HL-60/S4 treated with retinoic acid at 250 ng/mL for 4 days and 3 days (cell line): ENCODE data around the gene C6orf47.
"Not testable (repeated sequence)": the region's sequence is repeated elsewhere in the genome, so short reads cannot be mapped to it uniquely, and the experiment has no call there.

Experiments
- in situ Hi-C: fragments of 300-500 bp; cut with MboI; formaldehyde crosslinking; loops from 2 replicates; pipeline ENCODE4 v1.7.0; 2022; ENCODE audit warnings: low sequenced_read_pairs

Gene C6orf47, protein sequence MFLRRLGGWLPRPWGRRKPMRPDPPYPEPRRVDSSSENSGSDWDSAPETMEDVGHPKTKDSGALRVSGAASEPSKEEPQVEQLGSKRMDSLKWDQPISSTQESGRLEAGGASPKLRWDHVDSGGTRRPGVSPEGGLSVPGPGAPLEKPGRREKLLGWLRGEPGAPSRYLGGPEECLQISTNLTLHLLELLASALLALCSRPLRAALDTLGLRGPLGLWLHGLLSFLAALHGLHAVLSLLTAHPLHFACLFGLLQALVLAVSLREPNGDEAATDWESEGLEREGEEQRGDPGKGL

DNA sequence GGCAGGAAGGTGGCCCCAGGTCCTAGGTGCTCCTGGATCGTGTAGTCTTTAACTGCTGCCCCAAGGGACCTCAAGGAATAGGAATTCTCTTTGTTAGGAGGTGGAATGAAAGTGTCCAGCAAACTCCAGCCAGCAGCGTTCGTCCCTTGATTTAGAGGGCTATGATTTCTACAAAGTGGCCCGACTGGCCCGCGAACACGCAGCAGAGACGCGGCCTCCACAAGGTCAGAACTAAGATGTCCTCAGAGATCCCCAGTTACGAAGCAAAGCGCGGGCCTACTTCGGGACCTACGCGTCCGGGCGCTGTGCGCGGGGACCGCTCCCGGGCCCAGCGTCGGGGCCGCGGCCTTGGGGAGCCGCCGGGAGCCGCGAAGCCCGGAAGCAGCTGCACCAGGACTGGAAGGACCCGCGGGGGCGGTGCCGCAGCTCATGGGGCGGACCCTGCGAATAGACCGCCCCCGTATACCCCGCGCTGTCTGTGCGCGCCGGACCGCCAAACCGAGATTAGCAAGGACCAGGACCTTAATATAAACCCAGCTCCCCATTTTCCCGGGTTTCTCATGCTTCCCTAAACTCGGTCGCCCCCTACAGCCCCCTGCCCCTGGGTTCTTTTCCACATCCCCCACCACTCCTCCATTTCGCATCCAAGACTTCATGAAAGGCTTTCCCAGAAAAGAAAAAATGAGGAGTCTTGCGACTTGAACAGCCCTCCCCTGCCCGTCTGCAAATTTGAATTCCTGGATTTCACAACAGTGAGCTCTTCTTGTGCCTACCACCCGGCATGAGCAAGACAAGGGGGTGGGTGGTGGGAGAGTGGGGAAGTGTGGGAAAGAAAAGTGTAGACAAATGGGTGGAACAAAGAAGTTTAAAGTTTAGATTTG is at the start of gene C6orf47:
C6orf47 (minus strand) TSS at position 398 of the 881 bp plus-strand sequence. CDS start 831 bp downstream, outside the sequence.
- in situ Hi-C loops: no loop called here

DNA sequence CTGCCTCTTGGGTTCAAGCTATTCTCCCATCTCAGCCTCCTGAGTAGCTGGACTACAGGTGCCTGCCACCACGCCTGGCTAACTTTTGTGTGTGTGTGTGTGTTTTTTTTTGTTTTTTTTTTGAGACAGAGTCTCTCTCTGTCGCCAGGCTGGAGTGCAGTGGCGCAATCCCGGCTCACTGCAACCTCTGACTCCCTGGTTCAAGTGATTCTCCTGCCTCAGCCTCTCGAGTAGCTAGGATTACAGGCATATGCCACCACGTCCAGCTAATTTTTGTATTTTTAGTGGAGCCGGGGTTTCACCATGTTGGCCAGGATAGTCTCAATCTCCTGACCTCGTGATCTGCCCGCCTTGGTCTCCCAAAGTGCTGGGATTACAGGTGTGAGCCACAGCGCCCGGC is 48.6 kb upstream of the C6orf47 start:
- in situ Hi-C loops: not testable (repeated sequence)

DNA sequence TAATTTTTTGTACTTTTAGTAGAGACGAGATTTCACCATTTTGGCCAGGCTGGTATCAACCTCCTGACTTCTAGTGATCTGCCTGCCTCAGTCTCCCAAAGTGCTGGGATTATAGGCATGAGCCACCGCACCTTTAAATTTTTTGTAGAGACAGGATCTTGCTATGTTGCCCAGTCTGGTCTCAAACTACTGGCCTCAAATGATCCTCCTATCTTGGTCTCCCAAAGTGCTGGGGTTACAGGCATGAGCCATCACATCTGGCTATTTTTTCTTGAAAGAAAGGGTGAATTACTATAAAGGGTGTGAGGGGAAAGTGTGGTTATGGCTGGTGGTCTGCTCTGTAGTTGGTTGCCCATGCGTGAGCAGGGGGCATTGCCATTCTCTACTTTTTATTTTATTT is 47.6 kb upstream of the C6orf47 start:
- in situ Hi-C loops: no loop called here

DNA sequence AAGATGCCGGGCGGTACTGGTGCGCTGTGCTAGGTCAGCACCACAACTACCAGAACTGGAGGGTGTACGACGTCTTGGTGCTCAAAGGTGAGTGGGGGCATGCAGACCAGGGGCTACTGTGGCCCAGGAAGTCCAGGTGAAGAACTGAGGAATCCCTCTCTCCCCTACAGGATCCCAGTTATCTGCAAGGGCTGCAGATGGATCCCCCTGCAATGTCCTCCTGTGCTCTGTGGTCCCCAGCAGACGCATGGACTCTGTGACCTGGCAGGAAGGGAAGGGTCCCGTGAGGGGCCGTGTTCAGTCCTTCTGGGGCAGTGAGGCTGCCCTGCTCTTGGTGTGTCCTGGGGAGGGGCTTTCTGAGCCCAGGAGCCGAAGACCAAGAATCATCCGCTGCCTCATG is 47.1 kb upstream of the C6orf47 start:
- in situ Hi-C loops: no loop called here

DNA sequence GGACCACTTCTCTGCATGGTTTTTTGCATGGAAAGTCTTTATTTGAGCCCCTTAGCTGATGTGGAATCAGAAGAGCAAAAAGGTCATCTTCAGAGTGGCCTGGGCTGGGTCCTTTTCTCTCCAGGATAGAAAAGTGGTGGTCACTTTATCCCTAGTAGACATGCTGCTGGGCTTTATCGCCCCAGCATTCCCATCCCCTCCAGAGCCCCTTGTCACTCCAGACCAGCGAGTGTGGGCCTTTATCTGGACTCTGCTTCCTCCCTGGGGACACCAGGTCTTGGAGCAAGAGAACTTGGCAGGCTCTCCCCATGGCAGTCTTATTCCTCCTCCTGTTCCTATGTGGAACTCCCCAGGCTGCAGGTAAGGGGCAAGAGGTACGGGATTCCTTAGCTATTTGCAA is 46.0 kb upstream of the C6orf47 start, which contains the start of gene LY6G6F:
LY6G6F (plus strand) TSS at position 268 of the 400 bp plus-strand sequence; CDS start at position 309, 41 bp downstream.
- in situ Hi-C loops: no loop called here

DNA sequence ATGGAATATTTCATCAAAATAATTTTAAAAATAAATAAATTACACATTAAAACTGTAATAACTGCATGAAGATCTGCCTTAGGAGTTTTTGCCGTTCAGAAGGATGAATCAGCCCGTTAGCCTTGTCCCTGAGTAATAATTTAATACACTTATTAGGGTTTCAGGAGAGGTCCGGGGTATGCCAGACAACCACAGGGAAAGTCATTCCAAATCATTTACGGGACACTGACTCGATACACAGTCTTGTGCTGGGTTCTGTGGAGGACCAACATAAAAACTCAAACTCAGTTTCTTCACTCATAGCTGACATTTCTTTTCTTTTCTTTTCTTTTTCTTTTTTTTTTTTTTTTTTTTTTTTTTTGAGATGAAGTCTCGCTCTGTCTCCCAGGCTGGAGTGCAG is 45.4 kb upstream of the C6orf47 start:
- in situ Hi-C loops: no loop called here

DNA sequence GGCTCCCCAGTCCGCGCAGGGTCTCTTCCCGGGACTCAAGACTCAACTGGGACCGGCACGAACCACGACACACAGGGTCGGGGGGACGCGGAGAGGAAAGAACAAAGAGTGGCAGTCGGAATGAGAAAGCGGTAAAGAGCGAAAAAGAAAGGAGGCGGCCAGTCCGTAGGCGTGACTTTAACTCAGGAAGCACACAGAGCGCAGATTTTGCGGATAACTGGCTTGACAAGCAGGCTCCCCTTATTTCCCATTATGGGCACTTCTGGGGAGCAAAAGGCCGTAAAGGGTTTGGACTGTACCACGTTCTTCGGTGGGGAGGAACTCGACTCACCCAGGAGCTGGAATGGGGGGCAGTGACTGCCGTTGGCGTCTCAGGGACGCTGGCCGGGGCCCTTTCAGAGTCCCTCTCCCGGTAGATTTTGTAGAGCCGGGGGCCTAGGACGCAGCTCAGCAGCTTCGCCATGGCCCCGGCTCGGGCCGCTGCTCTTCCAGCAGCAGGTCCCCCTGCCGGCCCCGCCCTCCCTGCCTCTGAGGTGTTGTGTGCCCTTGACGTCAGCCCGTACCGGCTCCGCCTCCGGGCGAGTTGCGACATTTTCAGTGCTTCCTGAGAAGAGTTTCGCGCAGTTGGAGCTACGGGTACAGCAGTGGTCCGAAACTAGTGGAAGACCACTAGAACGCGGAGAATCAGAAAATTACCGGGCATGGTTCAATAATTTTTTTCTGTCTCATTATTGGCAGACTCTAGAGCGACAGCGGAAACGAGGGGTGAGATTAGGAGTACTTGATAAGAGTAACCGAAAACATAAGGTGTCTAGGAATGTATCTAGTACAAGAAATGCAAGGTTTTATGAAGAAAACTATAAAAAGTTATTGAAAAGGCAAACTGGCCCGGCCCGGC is 42.5 kb upstream of the C6orf47 start, which contains the start of gene ABHD16A:
ABHD16A (minus strand) TSS at position 506 of the 898 bp plus-strand sequence; CDS start at position 463, 43 bp downstream.
- in situ Hi-C loops: no loop called here

DNA sequence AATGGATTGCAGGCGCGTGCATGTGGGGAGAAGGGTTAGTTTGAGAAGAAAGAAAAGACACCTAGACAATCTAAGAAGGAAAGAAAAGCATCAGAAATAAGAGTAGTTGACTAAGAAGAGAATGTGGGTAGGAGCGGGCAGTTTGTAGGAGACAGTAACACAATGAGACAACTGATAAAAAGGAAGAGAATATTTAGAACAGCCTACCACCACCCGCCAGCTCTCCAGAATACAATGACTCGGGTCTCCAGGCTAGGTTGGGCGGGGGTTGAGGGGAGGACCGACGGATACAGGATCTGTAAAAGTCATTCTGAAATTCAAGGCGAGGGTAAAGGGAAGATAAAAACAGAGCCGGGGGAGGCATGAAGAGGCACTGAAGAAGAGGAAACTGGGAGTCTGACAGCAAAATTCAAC is 41.8 kb upstream of the C6orf47 start:
- in situ Hi-C loops: no loop called here

DNA sequence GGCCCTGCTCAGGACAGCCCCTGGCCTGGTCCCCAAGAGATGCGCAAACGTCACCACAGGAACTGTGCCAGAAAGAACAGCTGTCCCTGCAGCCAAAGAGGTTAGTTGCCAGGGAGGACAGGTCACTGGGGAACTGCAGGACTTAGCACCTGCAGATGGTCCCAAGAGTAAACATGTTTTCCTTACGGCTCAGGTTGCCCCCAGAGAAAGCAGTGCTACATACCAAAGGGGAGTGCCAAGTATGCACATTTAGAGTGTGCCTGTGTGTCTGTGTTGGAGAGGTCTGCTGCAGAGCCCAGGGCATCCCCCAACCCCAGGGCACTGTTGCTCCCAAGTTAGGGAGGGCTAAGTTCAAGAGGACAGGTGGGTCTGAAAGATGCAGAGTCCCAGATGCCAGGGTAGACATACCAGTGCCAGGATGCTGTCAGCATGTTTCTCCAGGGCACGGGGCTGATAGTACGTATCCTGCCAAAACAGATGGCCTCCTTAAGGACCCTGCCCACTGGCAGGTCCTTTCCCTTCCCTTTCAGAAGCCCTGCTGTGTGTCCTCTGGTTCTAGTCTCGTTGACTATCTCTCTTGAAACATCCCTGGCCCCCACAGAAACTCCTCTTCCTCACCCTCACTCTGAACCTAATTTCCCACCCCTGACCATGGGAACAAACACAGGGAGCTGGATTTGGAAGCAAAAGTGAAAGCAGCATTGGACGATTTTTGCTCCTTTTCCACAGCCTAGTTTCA is 41.3 kb upstream of the C6orf47 start:
- in situ Hi-C loops: no loop called here

DNA sequence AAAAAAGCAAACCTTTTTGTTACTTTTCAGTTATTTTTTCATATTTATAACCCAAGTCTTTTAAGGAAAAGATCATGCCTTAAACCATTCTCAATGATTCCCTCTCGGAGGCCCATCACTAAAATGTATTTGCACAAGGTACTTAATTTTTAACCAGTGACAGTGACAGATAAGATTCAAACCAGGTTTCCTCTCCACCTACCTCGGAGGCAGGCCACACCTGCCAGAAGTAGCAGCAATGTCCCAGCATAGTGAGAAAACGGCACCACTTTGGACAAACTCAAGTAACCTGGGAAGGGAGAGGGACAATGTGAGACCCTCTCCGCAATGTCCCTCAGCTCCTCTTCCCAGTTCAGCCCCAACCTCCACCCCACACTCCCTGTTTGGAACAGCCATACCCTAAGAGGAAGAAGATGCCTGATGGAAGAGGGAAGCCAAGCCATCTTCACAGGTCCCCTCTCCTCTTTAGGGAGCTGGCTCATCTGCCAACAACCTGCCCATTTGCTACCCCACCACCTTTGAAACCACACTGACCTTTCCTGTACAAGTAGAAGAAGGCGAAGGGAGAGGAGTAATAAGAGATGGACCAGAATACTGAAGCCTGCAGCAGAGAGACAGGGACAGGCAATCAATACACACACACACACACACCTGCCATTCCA is 40.3 kb upstream of the C6orf47 start:
- in situ Hi-C loops: no loop called here

DNA sequence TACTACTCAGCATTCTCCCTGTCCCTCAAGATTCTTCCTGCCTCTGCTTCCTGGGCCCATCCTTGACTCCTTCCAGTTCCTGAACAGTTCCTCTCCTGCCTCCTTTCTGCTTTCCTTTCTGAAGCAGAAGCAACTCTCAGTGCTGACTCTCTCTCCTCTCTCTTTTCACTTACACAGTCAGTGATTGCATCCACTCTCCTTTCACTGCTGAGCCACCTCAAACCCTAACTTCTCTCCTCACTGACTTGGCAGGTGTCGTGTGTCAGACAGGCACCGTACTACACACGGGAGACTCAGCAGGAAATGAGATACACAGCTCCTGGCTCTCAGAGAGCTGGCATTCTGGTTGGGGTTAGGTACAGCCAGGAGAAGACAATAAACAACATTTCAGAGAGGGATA is 37.0 kb upstream of the C6orf47 start:
- in situ Hi-C loops: no loop called here

DNA sequence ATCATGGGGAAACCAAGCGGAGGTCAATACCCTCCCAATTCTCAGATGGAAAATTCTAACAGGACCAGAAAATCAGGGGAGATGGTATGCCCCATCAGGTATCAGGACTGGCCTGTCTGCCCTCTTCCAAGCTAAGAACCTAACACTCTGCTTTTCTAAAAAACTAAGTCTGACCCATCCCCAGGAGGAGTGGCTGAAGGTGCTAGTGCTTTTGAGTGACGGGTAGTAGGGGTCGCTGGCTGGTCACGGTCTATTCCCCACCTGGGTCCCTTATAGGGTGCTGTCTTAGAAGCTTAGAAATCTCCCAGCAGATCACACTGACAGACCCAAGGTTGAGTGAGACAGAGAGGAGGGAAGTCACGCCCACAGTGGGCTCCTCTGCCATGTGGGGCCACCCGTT is 33.0 kb upstream of the C6orf47 start:
- in situ Hi-C loops: no loop called here

DNA sequence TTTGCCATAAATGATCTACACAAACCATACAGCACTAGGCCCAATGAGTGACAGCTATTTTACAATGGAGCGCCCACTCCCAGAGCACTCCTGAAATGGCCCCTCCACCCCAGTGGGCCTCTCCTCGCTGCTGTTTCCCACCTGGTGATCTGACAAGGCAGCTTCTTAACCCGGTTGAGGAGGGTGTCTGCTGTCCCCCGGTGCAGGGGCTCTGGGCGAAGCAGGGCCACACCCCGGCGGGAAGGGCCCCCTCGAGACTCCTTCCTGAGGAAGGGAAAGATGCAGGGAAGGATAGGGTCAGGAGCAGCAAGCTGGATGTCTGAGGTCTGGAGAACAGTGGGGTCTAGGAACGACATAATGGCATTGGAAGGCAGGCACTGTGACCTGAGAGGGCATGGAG is 32.3 kb upstream of the C6orf47 start:
- in situ Hi-C loops: no loop called here

DNA sequence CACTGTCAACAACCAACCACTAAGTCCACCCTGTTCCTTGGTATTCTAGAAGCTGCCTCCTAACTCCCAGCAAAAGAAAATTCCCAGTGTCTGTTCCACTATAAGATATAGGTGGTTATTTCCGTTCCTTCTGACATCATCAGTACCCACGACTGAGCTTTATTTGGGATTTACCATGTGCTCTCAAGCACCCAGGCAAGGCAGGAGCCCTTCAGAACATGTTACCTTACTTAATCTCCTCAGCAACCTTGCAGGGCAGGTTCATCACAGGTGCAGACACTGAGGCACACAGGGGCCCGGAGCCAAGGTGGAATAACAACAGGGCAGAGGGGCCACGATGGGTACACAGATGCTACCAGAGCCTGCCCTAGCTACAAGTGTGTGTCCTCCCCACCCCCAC is 31.8 kb upstream of the C6orf47 start:
- in situ Hi-C loops: no loop called here

DNA sequence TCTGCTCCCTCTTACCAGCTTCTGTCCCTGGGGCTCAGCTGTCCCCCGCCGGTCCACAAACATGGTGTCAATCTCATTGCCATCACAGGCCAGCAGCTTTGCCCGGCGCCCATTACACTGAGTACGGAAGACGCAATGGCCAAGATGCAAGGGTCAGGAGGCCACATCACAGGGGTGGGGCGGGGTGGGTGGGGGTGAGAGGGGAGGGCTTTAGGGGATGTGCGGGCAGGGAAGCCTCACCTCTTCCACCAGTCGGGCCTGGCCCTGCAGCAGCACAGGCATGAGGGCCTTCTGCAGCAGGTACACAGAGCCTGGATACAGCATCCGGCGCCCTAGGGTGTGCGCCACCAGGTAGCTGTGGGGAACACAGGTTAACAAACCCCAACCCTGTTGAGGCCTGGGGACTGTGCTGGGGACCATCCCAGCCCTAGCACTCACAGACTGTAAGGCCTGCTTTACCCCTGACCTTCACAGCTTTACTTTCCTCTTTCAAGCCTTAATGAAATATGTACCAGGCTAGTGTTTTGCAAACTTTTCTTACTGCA is 31.1 kb upstream of the C6orf47 start:
- in situ Hi-C loops: no loop called here

DNA sequence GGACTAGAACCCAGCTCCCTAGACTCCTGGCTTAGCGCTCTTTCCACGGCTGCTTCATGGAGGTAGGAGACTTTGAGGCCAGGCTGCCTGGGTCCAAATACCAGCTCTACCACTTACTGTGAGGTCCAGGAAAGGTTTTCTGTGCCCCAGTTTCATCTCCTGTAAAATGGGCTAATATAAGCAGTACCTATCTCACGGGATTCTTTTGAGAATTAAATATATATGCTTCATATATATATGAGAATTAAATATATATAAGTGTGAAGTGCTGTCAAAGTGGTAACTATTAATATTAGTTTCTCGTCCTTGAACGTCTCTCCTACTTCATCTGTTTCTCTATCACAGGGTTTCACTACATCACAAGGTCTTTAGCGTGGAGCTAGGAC is 30.5 kb upstream of the C6orf47 start:
- in situ Hi-C loops: no loop called here

DNA sequence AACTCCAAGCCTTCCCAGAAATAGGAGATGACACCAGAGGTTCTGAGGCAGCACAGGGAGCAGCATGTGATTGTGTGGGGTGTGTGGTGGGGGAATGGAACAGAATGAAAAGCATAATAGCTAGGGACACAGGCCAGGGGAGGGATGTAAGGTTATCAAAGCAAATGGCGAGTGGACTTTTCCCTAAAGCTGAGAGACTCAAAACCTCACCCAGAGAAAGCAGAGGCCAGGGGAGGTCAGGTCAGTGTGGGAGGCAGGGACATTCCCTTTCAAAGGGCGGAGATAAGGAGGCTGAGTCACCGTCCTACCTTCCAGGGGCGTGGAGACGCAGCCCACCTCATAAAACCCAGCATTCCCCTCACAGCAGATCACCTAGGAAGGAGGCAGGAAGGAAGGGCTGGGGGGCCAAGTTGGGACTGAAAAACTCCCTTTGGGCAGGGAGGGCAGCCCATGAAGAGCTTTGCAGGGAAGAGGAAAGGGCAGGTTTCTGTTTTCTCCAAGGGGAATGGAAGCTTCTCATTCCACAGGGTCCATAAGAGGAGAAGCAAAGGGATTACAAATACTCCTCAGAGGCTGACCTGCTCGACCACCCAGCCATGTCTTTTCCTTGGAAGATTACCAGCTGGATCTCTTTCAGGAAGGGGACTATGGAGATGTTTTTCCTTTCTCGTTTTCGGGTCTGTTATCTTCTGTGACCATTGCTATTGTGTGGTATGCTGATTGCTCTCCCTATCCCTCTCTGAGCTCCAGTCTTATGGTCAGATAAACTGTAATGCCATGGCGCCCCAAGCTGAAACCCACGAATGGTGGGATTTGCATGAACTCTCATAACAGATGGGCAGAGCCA is 29.9 kb upstream of the C6orf47 start:
- in situ Hi-C loops: no loop called here

DNA sequence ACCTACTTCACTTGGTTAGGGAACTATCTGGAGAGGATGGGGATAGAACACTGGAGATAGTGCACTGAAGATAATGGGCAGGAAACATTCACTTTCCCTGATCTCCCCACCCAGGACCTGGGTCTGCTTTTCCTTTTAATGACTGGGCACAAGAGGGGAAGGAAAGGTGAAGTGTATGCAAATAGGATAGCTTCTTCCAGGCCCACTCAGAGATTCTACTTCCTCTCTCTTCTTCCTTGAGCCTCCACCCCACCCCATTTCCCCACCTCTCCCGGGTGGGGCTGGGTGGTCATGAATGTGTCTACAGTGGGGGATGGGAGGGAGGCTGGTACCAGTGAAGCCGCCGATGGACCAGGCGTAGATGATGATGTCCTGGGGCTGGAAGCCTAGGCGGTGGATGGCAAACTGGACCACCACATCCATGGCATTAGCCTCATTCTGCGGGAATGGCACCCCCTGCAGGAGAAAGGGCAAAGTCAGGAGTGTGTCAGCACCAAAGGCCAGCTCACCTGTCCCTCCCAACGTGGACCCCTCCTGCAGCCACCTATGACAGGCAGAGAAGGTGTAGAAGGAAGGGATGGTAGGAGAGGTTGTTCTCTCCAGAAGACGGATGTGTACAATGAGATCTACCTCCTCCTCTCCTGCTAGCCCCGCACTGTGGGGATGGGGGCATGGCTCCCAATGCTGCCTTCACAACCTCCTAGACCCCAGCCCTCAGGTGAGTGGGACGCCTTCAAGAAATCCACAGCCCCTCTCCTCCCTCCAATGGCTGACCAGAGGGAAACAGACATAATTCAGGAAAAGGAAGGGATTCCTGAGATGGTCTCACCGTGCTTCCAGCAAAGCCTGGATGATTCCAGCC is 28.9 kb upstream of the C6orf47 start:
- in situ Hi-C loops: no loop called here
